MG63 (cell line): ENCODE results near the gene OOSP1. TPM values are rescaled to one million over a fixed set of nuclear protein-coding genes. Genes with fewer than 3 reads are reported as not detected.
"Not testable (repeated sequence)": the region's sequence is repeated elsewhere in the genome, so short reads cannot be mapped to it uniquely, and the experiment has no call there.

Experiments
- DNase-seq: peaks from one replicate; pipeline ENCODE4 v3.0.0-alpha.2; 2020
- H3K27me3 ChIP-seq: fragments of 250-450 bp; sonication (Bioruptor Pico); 2 replicates; pipeline ENCODE4 v1.5.1; 2020; ENCODE audit warnings: mild to moderate bottlenecking, moderate library complexity
- H3K36me3 ChIP-seq: fragments of 250-450 bp; sonication (Bioruptor Pico); 2 replicates; pipeline ENCODE4 v1.5.1; 2020; ENCODE audit warnings: mild to moderate bottlenecking, moderate library complexity
- H3K4me3 ChIP-seq: fragments of 250-450 bp; sonication (Bioruptor Pico); 2 replicates; pipeline ENCODE4 v1.5.1; 2020; ENCODE audit warnings: mild to moderate bottlenecking, moderate library complexity
- H3K9me3 ChIP-seq: fragments of 250-450 bp; sonication (Bioruptor Pico); 2 replicates; pipeline ENCODE4 v1.5.1; 2020; ENCODE audit warnings: mild to moderate bottlenecking, moderate library complexity
- total RNA-seq: library from RNA; depleted of rRNA; stranded (reverse); fragments of >200 nt; shearing (Covaris generic); gene quantifications from 2 replicates; pipeline ENCODE4 v1.2.3, GENCODE V29; 2014; ENCODE audit warnings: low replicate concordance

The OOSP1 gene
- total RNA-seq, 1 experiment from 2014 or later: not detected

- H3K9me3 ChIP-seq: no peaks in the 10 kb centered on the region
- no peaks in the 10 kb centered on the region for H3K36me3 ChIP-seq
- no peak overlapping the region for H3K4me3 ChIP-seq
- H3K27me3 ChIP-seq: no peaks in the 10 kb centered on the region
- DNase-seq: no peak
Observed at GRCh38 chr11:59944720-59945119, 6.5 kb downstream of the OOSP1 start.

- no peak for DNase-seq
Observed at GRCh38 chr11:59953463-59954218, 15.4 kb downstream of the OOSP1 start.

GRCh38 chr11:59954219-59954847, 16.1 kb downstream of the OOSP1 start:
- DNase-seq: no peak
- no peaks in the 10 kb centered on the region for H3K36me3 ChIP-seq
- no peaks in the 10 kb centered on the region for H3K9me3 ChIP-seq
- no peak overlapping the region for H3K4me3 ChIP-seq
- H3K27me3 ChIP-seq: no peaks in the 10 kb centered on the region

More at GRCh38 chr11:59953463-59954218, 15.4 kb downstream of the OOSP1 start:
- Histone ChIP-seq H3K4me3 (no peak overlapping the region), H3K36me3 (no peaks in the 10 kb centered on the region), H3K9me3 (no peaks in the 10 kb centered on the region), H3K27me3 (no peaks in the 10 kb centered on the region)

GRCh38 chr11:59957094-59957493, 18.9 kb downstream of the OOSP1 start:
- Histone ChIP-seq H3K9me3 (no peaks in the 10 kb centered on the region), H3K27me3 (no peaks in the 10 kb centered on the region), H3K36me3 (no peaks in the 10 kb centered on the region), H3K4me3 (no peak overlapping the region)
- no peak for DNase-seq

- H3K36me3 ChIP-seq: no peaks in the 10 kb centered on the region
- H3K27me3 ChIP-seq: no peaks in the 10 kb centered on the region
- H3K9me3 ChIP-seq: no peaks in the 10 kb centered on the region
- DNase-seq: no peak
- H3K4me3 ChIP-seq: no peak overlapping the region
Observed at GRCh38 chr11:59960502-59961381, 22.5 kb downstream of the OOSP1 start.

- no peaks in the 10 kb centered on the region for H3K36me3 ChIP-seq
- no peak overlapping the region for H3K4me3 ChIP-seq
- H3K9me3 ChIP-seq: no peaks in the 10 kb centered on the region
- no peaks in the 10 kb centered on the region for H3K27me3 ChIP-seq
- DNase-seq: no peak
Observed at GRCh38 chr11:59962107-59962482, 23.9 kb downstream of the OOSP1 start.

- Histone ChIP-seq H3K36me3 (no peaks in the 10 kb centered on the region), H3K27me3 (no peaks in the 10 kb centered on the region), H3K9me3 (no peaks in the 10 kb centered on the region), H3K4me3 (no peak within 1 kb of the TSS)
- DNase-seq: no peak
Observed at GRCh38 chr11:59963733-59964132, 25.5 kb downstream of the OOSP1 start, which contains the start of gene OOSP4A. Gene OOSP4A (plus strand): TSS chr11:59964033. CDS start chr11:59964033, 0 bp downstream.

- no peak for DNase-seq
- H3K4me3 ChIP-seq: no peak overlapping the region
- H3K36me3 ChIP-seq: no peaks in the 10 kb centered on the region
- no peaks in the 10 kb centered on the region for H3K27me3 ChIP-seq
- H3K9me3 ChIP-seq: no peaks in the 10 kb centered on the region
Observed at GRCh38 chr11:59965424-59965823, 27.2 kb downstream of the OOSP1 start.

GRCh38 chr11:59966201-59966600, 28.0 kb downstream of the OOSP1 start:
- H3K36me3 ChIP-seq: no peaks in the 10 kb centered on the region
- H3K4me3 ChIP-seq: no peak overlapping the region
- no peak for DNase-seq
- H3K9me3 ChIP-seq: no peaks in the 10 kb centered on the region
- H3K27me3 ChIP-seq: no peaks in the 10 kb centered on the region

- no peak for DNase-seq
- Histone ChIP-seq H3K4me3 (no peak overlapping the region), H3K36me3 (no peaks in the 10 kb centered on the region), H3K9me3 (no peaks in the 10 kb centered on the region), H3K27me3 (no peaks in the 10 kb centered on the region)
Observed at GRCh38 chr11:59967677-59968394, 29.6 kb downstream of the OOSP1 start.

GRCh38 chr11:59968395-59968783, 30.2 kb downstream of the OOSP1 start:
- Histone ChIP-seq H3K36me3 (no peaks in the 10 kb centered on the region), H3K9me3 (no peaks in the 10 kb centered on the region)

GRCh38 chr11:59973097-59973496, 34.9 kb downstream of the OOSP1 start:
- H3K4me3 ChIP-seq: no peak overlapping the region
- no peaks in the 10 kb centered on the region for H3K36me3 ChIP-seq
- H3K9me3 ChIP-seq: no peaks in the 10 kb centered on the region
- DNase-seq: no peak
- no peaks in the 10 kb centered on the region for H3K27me3 ChIP-seq

More at GRCh38 chr11:59968395-59968783, 30.2 kb downstream of the OOSP1 start:
- H3K27me3 ChIP-seq: no peaks in the 10 kb centered on the region
- no peak overlapping the region for H3K4me3 ChIP-seq
- no peak for DNase-seq

GRCh38 chr11:59981106-59981770, 43.0 kb downstream of the OOSP1 start:
- no peak overlapping the region for H3K4me3 ChIP-seq
- no peak for DNase-seq
- no peaks in the 10 kb centered on the region for H3K9me3 ChIP-seq
- H3K27me3 ChIP-seq: no peaks in the 10 kb centered on the region
- no peaks in the 10 kb centered on the region for H3K36me3 ChIP-seq

GRCh38 chr11:59982037-59982436, 43.8 kb downstream of the OOSP1 start:
- not testable (repeated sequence) for H3K27me3 ChIP-seq, H3K4me3 ChIP-seq, DNase-seq, H3K36me3 ChIP-seq, H3K9me3 ChIP-seq

GRCh38 chr11:59983212-59983611, 45.0 kb downstream of the OOSP1 start:
- DNase-seq: no peak
- Histone ChIP-seq H3K27me3 (no peaks in the 10 kb centered on the region), H3K36me3 (no peaks in the 10 kb centered on the region), H3K4me3 (no peak overlapping the region), H3K9me3 (no peaks in the 10 kb centered on the region)

GRCh38 chr11:59984368-59984767, 46.1 kb downstream of the OOSP1 start:
- Histone ChIP-seq H3K27me3 (no peaks in the 10 kb centered on the region), H3K36me3 (no peaks in the 10 kb centered on the region), H3K9me3 (no peaks in the 10 kb centered on the region), H3K4me3 (no peak overlapping the region)
- DNase-seq: no peak
